GM12801 (cell line): ENCODE measurements around the gene RCAN2.

Experiments used
- TF ChIP-seq, protein P1 (sequence below): IDR thresholded peaks from one replicate; pipeline ENCODE4 v1.5.1; 2011; ENCODE audit warnings: control low read depth; ENCODE audit not compliant: insufficient read length; ENCODE audit errors: extremely low read depth

The RCAN2 gene

DNA sequence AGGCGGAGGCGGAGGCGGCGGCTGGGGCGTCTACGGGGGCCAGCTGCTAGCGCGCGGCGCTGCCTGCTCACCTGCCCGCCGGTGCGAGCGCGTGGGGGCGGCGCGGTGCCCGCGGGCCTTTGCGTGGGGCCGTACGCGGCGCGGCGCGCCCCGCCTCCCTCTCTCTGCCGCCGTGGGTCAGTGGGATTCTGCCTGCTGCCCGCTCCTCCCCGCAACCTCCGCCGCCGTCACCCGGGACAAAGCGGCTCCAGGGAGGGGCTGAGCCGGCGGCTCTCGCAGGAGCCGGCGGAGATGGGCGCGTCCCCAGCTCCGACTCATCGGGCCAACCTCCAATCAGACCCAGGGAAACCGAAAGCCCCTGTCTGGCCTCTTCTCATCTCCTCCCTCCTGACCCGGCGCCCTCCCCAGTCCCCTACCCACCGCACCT is at the start of gene RCAN2:
Gene RCAN2, minus strand, starts transcription at position 249 of the 427 bp plus-strand sequence.
- TF ChIP-seq, protein P1, sequence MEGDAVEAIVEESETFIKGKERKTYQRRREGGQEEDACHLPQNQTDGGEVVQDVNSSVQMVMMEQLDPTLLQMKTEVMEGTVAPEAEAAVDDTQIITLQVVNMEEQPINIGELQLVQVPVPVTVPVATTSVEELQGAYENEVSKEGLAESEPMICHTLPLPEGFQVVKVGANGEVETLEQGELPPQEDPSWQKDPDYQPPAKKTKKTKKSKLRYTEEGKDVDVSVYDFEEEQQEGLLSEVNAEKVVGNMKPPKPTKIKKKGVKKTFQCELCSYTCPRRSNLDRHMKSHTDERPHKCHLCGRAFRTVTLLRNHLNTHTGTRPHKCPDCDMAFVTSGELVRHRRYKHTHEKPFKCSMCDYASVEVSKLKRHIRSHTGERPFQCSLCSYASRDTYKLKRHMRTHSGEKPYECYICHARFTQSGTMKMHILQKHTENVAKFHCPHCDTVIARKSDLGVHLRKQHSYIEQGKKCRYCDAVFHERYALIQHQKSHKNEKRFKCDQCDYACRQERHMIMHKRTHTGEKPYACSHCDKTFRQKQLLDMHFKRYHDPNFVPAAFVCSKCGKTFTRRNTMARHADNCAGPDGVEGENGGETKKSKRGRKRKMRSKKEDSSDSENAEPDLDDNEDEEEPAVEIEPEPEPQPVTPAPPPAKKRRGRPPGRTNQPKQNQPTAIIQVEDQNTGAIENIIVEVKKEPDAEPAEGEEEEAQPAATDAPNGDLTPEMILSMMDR = no peak

DNA sequence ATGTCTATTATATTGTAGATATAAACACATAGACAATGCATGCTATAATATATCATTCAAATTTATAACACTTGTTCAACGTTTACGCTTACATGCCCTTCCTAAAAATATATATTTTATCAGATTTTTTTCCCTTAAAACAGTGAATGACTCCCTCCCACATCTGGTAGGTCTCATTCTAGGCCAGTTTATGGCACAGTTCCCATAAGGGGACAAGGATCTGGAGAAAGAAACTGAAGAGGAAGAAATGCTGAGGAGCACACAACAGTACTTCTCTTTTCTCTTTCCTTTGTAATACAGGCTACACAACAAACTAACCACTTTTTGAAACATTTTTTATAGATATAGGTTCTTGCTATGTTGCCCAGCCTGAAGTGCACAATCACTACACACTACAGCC is 48.6 kb upstream of the RCAN2 start:
- TF ChIP-seq, protein P1 = no peak

DNA sequence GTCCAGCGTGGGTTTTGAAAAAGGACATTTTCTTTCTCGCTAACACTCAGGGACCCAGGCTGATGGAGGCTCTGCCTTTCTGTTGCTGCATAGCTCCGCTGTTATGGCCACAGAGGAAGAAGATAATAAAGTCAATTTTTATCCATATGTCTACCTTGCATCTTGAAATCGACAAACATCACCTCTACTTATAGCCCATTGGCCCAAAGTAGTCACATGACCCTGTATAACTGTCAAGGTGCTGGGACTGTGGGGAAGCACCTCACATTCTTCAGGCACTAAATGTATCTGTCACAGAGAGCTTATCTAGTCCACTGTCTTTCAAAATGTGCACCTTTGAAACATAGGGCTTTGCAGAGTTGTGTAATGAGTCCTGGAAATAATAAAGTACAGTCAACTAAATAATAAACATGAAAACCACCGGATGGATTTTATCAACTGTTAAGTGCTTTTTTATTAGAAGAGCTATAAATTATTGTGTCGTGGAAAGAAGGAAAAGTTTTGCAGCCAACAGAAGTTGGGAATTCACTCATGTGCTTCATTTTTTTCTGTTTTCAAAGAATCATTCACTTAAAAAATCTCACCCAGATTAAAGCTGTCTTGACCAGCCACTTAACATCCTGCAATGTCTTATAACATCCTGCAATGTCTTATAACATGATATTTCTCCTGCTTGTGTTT is 47.7 kb upstream of the RCAN2 start:
- TF ChIP-seq, protein P1 = no peak

DNA sequence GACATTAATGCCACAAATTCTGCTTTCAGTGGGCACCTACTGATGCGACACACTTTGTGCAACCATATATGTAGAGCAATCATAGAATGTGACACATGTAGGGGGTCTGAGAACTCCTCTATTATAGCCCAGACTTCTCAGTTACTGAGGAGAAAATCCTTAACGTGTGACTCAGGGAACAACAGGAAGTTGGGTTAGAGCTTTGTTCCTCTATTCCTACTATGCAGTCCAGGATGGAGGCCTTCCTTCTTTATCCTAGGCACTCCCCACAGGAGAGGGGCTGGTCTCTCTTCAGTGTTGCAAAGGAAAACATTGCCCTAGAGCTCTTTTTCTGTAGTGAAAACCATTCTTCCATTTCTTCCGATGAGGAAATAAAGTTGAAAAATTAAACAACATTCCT is 39.6 kb upstream of the RCAN2 start:
- TF ChIP-seq, protein P1 = no peak

DNA sequence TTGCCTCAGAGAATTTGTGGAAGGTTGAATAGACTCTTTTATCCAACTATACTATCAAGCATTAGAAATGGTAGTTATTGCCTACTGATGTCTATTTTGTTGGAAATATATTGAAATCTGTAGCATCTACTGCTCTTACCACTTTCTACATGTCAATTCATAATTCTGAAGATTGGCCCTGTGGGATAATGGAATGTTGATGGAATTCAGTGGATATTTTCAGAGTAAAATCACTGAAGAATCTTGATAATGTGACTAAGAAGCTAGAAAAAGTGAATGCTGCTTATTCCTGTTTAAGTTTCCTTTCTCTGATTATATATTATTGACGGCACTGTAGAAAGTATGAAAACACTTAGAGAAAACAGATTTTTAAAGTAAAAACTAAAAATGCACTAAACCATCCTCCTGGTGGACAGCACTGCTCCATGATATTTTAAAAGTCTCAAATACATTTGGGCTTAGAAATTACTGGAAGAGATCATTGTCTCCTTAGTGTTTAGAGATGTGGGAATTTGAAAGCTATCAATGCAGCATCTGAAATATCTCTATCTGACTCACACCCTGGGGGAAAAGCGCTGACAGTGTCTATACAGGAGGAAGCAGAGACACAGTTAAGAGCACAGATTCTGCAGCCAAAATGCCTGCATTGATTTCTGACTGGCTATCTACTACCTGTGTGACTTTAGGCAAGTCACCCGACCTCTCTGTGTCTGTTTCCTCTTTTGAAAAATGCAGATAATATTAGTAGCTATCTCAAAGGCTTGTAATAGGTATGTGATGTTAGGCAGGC is 37.9 kb upstream of the RCAN2 start:
- TF ChIP-seq, protein P1 = no peak

DNA sequence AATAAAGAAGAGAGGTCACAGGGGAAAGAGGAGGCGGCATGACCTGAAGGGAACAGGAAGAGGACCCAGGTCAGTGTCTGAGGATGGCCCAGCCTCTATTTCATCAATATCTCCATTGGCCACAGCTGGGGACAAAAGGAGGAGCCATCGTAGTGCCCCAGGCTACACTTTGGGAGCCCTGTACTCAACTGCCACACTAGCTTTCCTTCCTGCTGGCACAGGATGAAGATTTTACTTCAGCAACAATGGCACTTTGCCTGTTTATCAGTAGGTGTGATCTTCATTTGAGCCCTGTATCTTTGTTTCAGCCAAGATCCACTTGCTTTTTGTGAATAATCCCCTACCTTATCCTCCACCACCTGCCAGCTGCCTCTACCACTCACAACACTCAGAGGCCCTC is 35.4 kb upstream of the RCAN2 start:
- TF ChIP-seq, protein P1 = no peak

DNA sequence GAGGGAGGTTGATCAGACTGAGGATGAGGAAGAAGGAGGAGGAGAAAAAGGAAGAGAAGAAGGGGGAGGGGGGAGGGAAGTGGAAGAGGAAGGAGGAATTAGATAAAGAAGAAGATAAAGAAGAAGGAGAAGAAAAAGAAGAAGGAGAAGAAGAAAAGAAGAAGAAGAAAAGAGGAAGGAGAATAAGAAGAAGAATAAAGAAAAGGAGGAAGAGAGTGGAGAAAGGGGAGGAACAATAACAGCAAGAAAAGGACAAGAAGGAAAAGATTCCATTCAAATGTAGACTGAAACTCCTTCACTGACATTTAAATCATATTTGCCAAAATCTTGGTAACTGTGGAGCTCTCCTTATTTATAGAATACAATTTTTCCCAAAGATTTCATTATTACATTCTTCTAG is 34.3 kb upstream of the RCAN2 start:
- TF ChIP-seq, protein P1 = no peak
